CD4-positive, alpha-beta T cell (primary cell): Measurements from ENCODE around the gene F11R. TPM values are rescaled to one million over a fixed set of nuclear protein-coding genes. Genes with fewer than 3 reads are reported as not detected.
"Not testable (repeated sequence)": the region's sequence is repeated elsewhere in the genome, so short reads cannot be mapped to it uniquely, and the experiment has no call there.

ENCODE experiments used
- ATAC-seq: fragments of 200-7000 bp; cut with Tn5 transposase; one replicate; pipeline ENCODE4 v1.10.0; 2022; ENCODE audit warnings: mild to moderate bottlenecking; ENCODE audit not compliant: poor library complexity
- CTCF ChIA-PET: fragments of 350-600 bp; sonication (Branson Sonifier 250); formaldehyde crosslinking; loops from one replicate; lab custom pipeline; 2021; ENCODE audit warnings: antibody characterized with exemption, inconsistent platforms; lab: Charles Lee
- POLR2A ChIA-PET: fragments of 350-600 bp; sonication (Branson Sonifier 250); formaldehyde crosslinking; loops from one replicate; lab custom pipeline; 2021; ENCODE audit warnings: antibody characterized with exemption, inconsistent platforms; lab: Charles Lee
- DNase-seq, 14 experiments: peaks; one replicate each; pipeline ENCODE4 v3.0.0-alpha.2; 2013 to 2020; ENCODE audit warnings: mixed read lengths in 2 of 14
- H3K27ac ChIP-seq, 2 donors: one replicate each; pipeline versions ENCODE4 v1.5.1 to v1.7.0; 2013; ENCODE audit warnings: low read length in 2 of 2, low read depth in 1 of 2, mild to moderate bottlenecking in 1 of 2
- H3K27me3 ChIP-seq, 2 experiments: 1 replicate in 1 of 2; 2 replicates in 1 of 2; pipeline versions ENCODE4 v1.6.1 to v1.7.0; 2013; ENCODE audit warnings: low read length in 2 of 2, control low read depth in 1 of 2, mild to moderate bottlenecking in 1 of 2, moderate library complexity in 1 of 2; ENCODE audit not compliant: insufficient read depth in 2 of 2, control insufficient read depth in 1 of 2
- H3K36me3 ChIP-seq: one replicate; pipeline ENCODE4 v1.6.1; 2013; ENCODE audit warnings: low read length, control low read depth; ENCODE audit not compliant: insufficient read depth
- H3K4me1 ChIP-seq: one replicate; pipeline ENCODE4 v1.6.1; 2013; ENCODE audit warnings: low read length, control low read depth; ENCODE audit not compliant: insufficient read depth
- H3K4me3 ChIP-seq: one replicate; pipeline ENCODE4 v1.5.1; 2013; ENCODE audit warnings: mild to moderate bottlenecking, low read length, moderate library complexity
- H3K9me3 ChIP-seq, 2 experiments: 1 replicate in 1 of 2; 2 replicates in 1 of 2; pipeline versions ENCODE4 v1.6.1 to v1.7.0; 2013; ENCODE audit warnings: low read length in 2 of 2, mild to moderate bottlenecking in 2 of 2, control low read depth in 1 of 2, moderate library complexity in 1 of 2; ENCODE audit not compliant: control insufficient read depth in 1 of 2, insufficient read depth in 1 of 2
- H3K27ac Mint-ChIP-seq: one replicate; pipeline ENCODE4 v1.8.0; 2020; ENCODE audit warnings: mixed read lengths
- H3K27me3 Mint-ChIP-seq: one replicate; pipeline ENCODE4 v1.8.0; 2021; ENCODE audit warnings: mixed read lengths
- H3K36me3 Mint-ChIP-seq: one replicate; pipeline ENCODE4 v1.8.0; 2021; ENCODE audit warnings: low read depth, mixed read lengths
- H3K4me1 Mint-ChIP-seq: one replicate; pipeline ENCODE4 v1.8.0; 2021; ENCODE audit warnings: low read depth, mixed read lengths
- H3K4me3 Mint-ChIP-seq: one replicate; pipeline ENCODE4 v1.8.0; 2020; ENCODE audit warnings: mild to moderate bottlenecking, mixed read lengths
- H3K9me3 Mint-ChIP-seq: one replicate; pipeline ENCODE4 v1.8.0; 2020; ENCODE audit warnings: mixed read lengths
- intact Hi-C, 2 experiments: fragments of 100-400 bp; cut with DNase I in 1 of 2; cut with micrococcal nuclease in 1 of 2; formaldehyde crosslinking; loops; one replicate each; pipeline versions ENCODE4 v1.15.1 to v1.9.0; 2023 to 2025; cut with DNase I, micrococcal nuclease
- total RNA-seq, 174 experiments: library from RNA in 2 of 174; stranded (reverse) in 2 of 174; gene quantifications; one replicate each; pipeline ENCODE4 v1.2.3 and lab custom pipeline; 2021 to 2026
- TF ChIP-seq, protein P1 (sequence below): fragments of 200-600 bp; IDR thresholded peaks from one replicate; pipeline ENCODE4 v1.8.0; 2022; ENCODE audit warnings: antibody characterized with exemption, mild to moderate bottlenecking

Gene F11R
- total RNA-seq, 2 experiments from 2014 or later = 15.2 to 16.2 TPM

- ATAC-seq (peak; percentile 75), DNase-seq (peak; percentile 46 to 95 (median 78))
- intact Hi-C loops = loop anchor here (1.0 to 5.0 kb wide), 5 partner anchors 22 to 89 kb away; partner anchors contain the start of genes KLHDC9 (in 2 of the 2) and USP21 (in 1 of the 2)
- H3K4me1 Mint-ChIP-seq = peaks cover 78% of the 10 kb centered on the region
- no peaks in the 10 kb centered on the region for H3K9me3 Mint-ChIP-seq
- Histone ChIP-seq H3K9me3 (no peaks in the 10 kb centered on the region), H3K27me3 (no peaks in the 10 kb centered on the region), H3K4me3 (peak overlapping the region; percentile 100), H3K36me3 (peaks cover 28% of the 10 kb centered on the region), H3K27ac (peak overlapping the region; percentile 94), H3K4me1 (peaks cover 77% of the 10 kb centered on the region)
- peak overlapping the region; percentile 90 for H3K27ac Mint-ChIP-seq
- ChIA-PET CTCF (interaction anchor here (1.1 to 4.0 kb wide), 6 partner anchors 23 to 71 kb away, joined by 4 to 17 read pairs (median 8); partner anchors contain the start of genes F11R, KLHDC9, TSTD1 and USF1), POLR2A (interaction anchor here (0.6 to 8.2 kb wide), 29 partner anchors 8 to 783 kb away, joined by 3 to 295 read pairs (median 6); partner anchors contain the start of genes DEDD, F11R, KLHDC9 and NDUFS2)
- H3K36me3 Mint-ChIP-seq = peaks cover 44% of the 10 kb centered on the region
- TF ChIP-seq, protein P1, sequence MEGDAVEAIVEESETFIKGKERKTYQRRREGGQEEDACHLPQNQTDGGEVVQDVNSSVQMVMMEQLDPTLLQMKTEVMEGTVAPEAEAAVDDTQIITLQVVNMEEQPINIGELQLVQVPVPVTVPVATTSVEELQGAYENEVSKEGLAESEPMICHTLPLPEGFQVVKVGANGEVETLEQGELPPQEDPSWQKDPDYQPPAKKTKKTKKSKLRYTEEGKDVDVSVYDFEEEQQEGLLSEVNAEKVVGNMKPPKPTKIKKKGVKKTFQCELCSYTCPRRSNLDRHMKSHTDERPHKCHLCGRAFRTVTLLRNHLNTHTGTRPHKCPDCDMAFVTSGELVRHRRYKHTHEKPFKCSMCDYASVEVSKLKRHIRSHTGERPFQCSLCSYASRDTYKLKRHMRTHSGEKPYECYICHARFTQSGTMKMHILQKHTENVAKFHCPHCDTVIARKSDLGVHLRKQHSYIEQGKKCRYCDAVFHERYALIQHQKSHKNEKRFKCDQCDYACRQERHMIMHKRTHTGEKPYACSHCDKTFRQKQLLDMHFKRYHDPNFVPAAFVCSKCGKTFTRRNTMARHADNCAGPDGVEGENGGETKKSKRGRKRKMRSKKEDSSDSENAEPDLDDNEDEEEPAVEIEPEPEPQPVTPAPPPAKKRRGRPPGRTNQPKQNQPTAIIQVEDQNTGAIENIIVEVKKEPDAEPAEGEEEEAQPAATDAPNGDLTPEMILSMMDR = no peak
- peak overlapping the region; percentile 97 for H3K4me3 Mint-ChIP-seq
- H3K27me3 Mint-ChIP-seq = no peaks in the 10 kb centered on the region
These were observed 47.6 kb upstream of the F11R start for GRCh38 chr1:161068306-161069234.

DNA sequence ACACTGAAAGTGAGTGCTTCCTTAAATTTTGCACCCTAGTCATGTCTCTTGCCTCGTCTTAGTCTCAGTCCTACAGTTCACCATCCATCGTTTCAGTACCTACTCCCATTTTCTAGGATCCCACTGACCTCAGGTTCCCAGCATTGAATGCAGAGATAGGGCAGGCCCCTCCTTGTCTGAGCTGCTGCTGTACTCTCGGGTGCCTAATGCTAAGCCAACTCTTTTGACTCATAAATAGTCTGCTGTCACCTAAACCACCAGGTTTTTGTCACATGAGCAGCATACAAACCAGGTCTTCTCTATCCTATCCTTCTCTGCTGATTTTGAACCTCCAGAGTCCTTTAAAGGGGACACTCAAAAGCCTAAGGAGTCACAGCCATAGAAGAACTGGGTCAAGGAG is 45.7 kb upstream of the F11R start:
- Mint-ChIP-seq H3K4me1 (peaks cover 80% of the 10 kb centered on the region), H3K27me3 (no peaks in the 10 kb centered on the region), H3K36me3 (peaks cover 63% of the 10 kb centered on the region), H3K27ac (peak overlapping the region; percentile 90), H3K9me3 (no peaks in the 10 kb centered on the region), H3K4me3 (peak overlapping the region; percentile 97)
- Histone ChIP-seq H3K27me3 (no peaks in the 10 kb centered on the region), H3K36me3 (peaks cover 38% of the 10 kb centered on the region), H3K4me1 (peaks cover 88% of the 10 kb centered on the region), H3K9me3 (no peaks in the 10 kb centered on the region), H3K4me3 (peak overlapping the region; percentile 100), H3K27ac (peak overlapping the region; percentile 94)
- DNase-seq (peak in 3 of 14 experiments; percentile 35 to 38 (median 37)), ATAC-seq (no peak)
- POLR2A ChIA-PET = interaction anchor here (0.6 to 8.2 kb wide), 3 partner anchors 18 to 46 kb away, joined by 3 to 295 read pairs (median 31); partner anchors contain the start of genes F11R and USF1
- intact Hi-C loops = loop anchor here in 1 of 2 experiments (5.0 kb wide), 1 partner anchor 91 kb away; the partner anchor contains the start of gene USP21
- TF ChIP-seq, protein P1 = no peak
- CTCF ChIA-PET = interaction anchor here (0.7 to 4.0 kb wide), 3 partner anchors 21 to 31 kb away, joined by 3 to 17 read pairs (median 7); partner anchors contain the start of gene USF1

DNA sequence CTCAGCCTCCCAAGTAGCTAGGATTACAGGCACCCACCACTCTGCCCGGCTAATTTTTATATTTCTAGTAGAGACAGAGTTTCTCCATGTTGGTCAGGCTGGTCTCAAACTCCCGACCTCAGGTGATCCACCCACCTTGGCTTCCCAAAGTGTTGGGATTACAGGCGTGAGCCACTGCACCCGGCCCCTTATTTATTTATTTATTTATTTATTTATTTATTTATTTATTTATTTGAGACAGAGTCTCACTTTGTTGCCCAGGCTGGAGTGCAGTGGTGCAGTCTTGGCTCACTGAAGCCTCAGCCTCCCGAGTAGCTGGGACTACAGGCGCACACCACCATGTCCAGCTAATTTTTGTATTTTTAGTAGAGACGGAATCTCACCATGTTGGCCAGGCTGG is 44.7 kb upstream of the F11R start:
- intact Hi-C loops = loop anchor here in 1 of 2 experiments (5.0 kb wide), 1 partner anchor 92 kb away; the partner anchor contains the start of gene USP21
- H3K4me3 ChIP-seq, H3K9me3 ChIP-seq, H3K27ac ChIP-seq, H3K9me3 Mint-ChIP-seq, H3K27me3 Mint-ChIP-seq, ATAC-seq, DNase-seq, H3K27me3 ChIP-seq: not testable (repeated sequence)
- Mint-ChIP-seq H3K27ac (peak overlapping the region; percentile 90), H3K4me3 (peak overlapping the region; percentile 14), H3K36me3 (peaks cover 70% of the 10 kb centered on the region), H3K4me1 (peaks cover 74% of the 10 kb centered on the region)
- ChIA-PET POLR2A (interaction anchor here (1.5 to 8.2 kb wide), 2 partner anchors 17 to 44 kb away, joined by 3 to 295 read pairs; partner anchors contain the start of genes F11R and USF1), CTCF (interaction anchor here (0.7 to 4.0 kb wide), 4 partner anchors 20 to 100 kb away, joined by 4 to 17 read pairs (median 6); partner anchors contain the start of genes PPOX and USF1)
- peaks cover 88% of the 10 kb centered on the region for H3K4me1 ChIP-seq
- peaks cover 47% of the 10 kb centered on the region for H3K36me3 ChIP-seq

DNA sequence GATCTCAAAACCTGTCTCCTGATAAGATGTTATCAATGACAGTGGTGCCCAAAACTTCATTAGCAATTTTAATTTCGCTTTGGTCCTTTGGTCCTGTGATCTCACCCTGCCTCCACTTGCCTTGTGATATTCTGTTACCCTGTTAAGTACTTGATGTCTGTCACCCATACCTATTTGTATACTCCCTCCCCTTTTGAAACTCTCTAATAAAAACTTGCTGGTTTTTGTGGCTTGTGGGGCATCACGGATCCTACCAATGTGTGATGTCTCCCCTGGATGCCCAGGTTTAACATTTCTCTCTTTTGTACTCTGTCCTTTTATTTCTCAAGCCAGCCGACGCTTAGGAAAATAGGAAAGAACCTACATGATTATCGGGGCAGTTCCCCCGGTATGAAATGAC is 43.0 kb upstream of the F11R start:
- Mint-ChIP-seq H3K4me3 (peak overlapping the region; percentile 85), H3K4me1 (peaks cover 80% of the 10 kb centered on the region), H3K27ac (peak overlapping the region; percentile 88), H3K36me3 (peaks cover 76% of the 10 kb centered on the region)
- H3K36me3 ChIP-seq = peaks cover 58% of the 10 kb centered on the region
- POLR2A ChIA-PET, H3K4me3 ChIP-seq, H3K9me3 ChIP-seq, intact Hi-C loops, H3K27me3 ChIP-seq, H3K9me3 Mint-ChIP-seq, H3K27me3 Mint-ChIP-seq, ATAC-seq: not testable (repeated sequence)
- CTCF ChIA-PET = interaction anchor here (0.7 kb wide), 1 partner anchor 761 kb away, joined by 3 read pairs; no protein-coding TSS in a partner anchor
- H3K4me1 ChIP-seq = peaks cover 89% of the 10 kb centered on the region
- DNase-seq = peak in 1 of 14 experiments; percentile 24
- H3K27ac ChIP-seq = peak overlapping the region in 1 of 2 donors; percentile 34
